Stimulated activated CD4-positive, alpha-beta T cell treated with anti-CD3 and anti-CD28 coated beads, Interleukin-15, amount 100 ng/mL, for 24 hours (primary cell): ENCODE results near the gene IGFBP5.

Experiments
- DNase-seq: peaks from one replicate; pipeline ENCODE4 v3.0.0-alpha.2; 2020

Gene IGFBP5

DNA sequence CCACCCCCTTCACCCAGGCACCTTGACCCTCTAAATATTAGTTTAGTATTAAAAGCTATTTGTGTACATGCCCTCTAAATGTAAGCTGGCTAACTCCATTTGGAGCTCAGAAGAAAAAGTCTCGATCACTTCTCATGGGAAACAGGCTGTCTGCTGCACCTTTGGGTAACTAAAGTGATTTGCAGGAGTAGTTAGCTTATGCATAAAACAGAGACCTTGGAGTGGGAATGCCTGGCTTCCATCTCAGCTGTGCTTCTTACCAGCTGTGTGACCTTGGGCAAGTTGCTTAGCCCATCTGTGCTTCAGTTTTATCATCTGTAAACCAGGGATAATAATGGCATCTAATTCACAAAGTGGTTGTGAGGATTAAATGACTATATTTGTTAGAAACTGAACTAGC is 32.2 kb downstream of the IGFBP5 start:
- DNase-seq, result no peak

- DNase-seq, result peak; percentile 20
Measured at GRCh38 chr2:216661639-216662375, 33.5 kb downstream of the IGFBP5 start.

- no peak for DNase-seq
Measured at GRCh38 chr2:216661051-216661450, 34.3 kb downstream of the IGFBP5 start.

GRCh38 chr2:216660496-216660895 is 34.9 kb downstream of the IGFBP5 start:
- DNase-seq, result no peak

- DNase-seq, result no peak
Measured at GRCh38 chr2:216659276-216659675, 36.1 kb downstream of the IGFBP5 start.

GRCh38 chr2:216658757-216659156 is 36.6 kb downstream of the IGFBP5 start:
- no peak for DNase-seq

GRCh38 chr2:216657980-216658379 is 37.4 kb downstream of the IGFBP5 start:
- no peak for DNase-seq

- no peak for DNase-seq
Measured at GRCh38 chr2:216657086-216657855, 38.1 kb downstream of the IGFBP5 start.

GRCh38 chr2:216654528-216655052 is 40.8 kb downstream of the IGFBP5 start:
- no peak for DNase-seq

DNA sequence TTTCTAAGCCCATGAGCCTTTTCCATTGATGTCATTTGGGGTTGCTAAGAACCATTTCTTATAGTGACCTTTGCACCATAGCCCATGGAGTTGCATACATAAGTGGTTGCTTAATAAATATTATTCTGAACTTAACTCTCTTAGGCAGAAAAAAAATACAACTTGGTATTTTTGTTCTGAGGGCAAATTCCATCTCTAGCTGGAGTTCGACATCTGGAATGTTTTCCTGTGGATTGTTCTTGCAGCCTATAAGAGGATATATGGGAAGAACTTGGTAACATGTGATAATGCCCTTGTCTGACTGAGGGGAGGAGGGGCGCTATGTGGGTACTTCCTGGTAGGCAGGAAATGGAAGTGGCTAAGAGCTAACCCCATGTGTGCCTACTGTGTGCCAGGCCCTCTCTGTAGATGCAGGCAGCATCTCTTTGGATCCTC is 41.4 kb downstream of the IGFBP5 start:
- no peak for DNase-seq

GRCh38 chr2:216653093-216653799 is 42.1 kb downstream of the IGFBP5 start:
- no peak for DNase-seq

- DNase-seq, result no peak
Measured at GRCh38 chr2:216652566-216652965, 42.8 kb downstream of the IGFBP5 start.

- DNase-seq, result no peak
Measured at GRCh38 chr2:216651351-216651881, 43.9 kb downstream of the IGFBP5 start.

GRCh38 chr2:216650626-216651257 is 44.6 kb downstream of the IGFBP5 start:
- no peak for DNase-seq

- no peak for DNase-seq
Measured at GRCh38 chr2:216649574-216649973, 45.8 kb downstream of the IGFBP5 start.

- no peak for DNase-seq
Measured at GRCh38 chr2:216648105-216648504, 47.2 kb downstream of the IGFBP5 start.

- no peak for DNase-seq
Measured at GRCh38 chr2:216646116-216646515, 49.2 kb downstream of the IGFBP5 start.

GRCh38 chr2:216645636-216645950 is 49.8 kb downstream of the IGFBP5 start:
- no peak for DNase-seq

- DNase-seq, result no peak
Measured at GRCh38 chr2:216644842-216645635, 50.3 kb downstream of the IGFBP5 start.

GRCh38 chr2:216643986-216644659 is 51.2 kb downstream of the IGFBP5 start:
- DNase-seq, result no peak

DNA sequence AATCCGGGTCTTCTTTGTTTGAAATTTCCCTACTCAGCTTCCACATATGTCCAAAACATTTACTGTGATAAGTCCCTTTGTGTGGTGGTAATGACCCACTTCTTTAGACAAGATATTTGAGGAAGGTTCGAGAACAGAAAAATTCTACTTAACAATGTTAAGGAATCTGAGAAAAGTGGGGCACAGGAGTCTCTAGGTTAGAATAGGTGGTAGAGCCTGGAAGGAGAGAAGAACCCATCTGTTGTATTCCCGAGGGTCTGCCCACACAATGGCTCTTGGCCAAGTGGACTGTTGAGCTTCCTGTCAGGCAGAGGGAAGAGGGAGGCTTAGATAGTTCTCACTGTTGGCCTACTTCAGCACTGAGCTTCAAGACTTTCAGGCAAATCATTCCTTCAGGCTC is 57.9 kb downstream of the IGFBP5 start:
- DNase-seq, result no peak
